Measurements from ENCODE around the gene ALDH2. TPM values are rescaled to one million over a fixed set of nuclear protein-coding genes. Genes with fewer than 3 reads are reported as not detected.
A peak's percentile ranks its signal among the peaks of the same experiment; 100 is the strongest.

The ALDH2 gene
- total RNA-seq, 1 donor from 2014 or later: 59.5 TPM

DNA sequence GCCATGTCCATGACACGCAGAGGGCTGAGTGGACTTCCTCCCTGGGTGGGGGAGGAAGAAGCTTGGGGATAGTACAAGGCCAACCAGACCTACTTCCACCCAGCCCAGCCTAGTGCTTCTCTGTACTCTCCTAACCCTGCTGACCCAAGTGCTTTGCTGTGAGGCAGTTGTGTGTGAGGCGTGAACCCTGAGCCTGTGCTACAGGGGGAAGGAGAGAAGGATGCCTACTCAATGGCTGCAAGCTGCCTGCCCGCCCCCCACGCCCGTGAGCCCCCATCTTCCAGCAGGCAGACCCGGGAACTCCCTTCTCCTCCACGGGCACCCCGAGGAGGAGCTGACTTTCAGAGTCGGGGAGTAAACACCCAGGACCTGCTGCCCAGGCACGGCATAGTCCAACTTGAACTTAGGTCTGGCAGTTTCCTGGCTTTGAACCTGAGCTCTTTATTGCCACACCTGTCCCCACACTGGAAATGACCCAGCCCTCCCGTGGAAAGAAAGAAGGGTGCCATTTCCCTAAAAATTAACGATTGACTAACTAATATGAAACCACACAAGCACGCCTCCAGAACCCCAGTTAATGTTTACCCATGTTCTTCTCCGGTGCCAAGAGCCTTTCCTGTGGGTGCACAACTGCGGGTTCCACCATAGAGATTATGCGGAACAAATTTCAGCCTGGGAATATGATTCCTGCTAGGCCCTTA lies 10.8 kb downstream of the ALDH2 start:
- Mint-ChIP-seq H3K27ac (peak overlapping the region; percentile 16), H3K9me3 (peaks cover 6% of the 10 kb centered on the region)

GRCh38 chr12:111780166-111780565 lies 13.4 kb downstream of the ALDH2 start:
- H3K9me3 Mint-ChIP-seq: peaks cover 6% of the 10 kb centered on the region
- no peak overlapping the region for H3K4me3 Mint-ChIP-seq
- peaks cover 12% of the 10 kb centered on the region for H3K4me1 Mint-ChIP-seq (ENCODE audit: unreplicated experiment)
- H3K27ac Mint-ChIP-seq: peak overlapping the region; percentile 30
- TF ChIP-seq, protein P1, sequence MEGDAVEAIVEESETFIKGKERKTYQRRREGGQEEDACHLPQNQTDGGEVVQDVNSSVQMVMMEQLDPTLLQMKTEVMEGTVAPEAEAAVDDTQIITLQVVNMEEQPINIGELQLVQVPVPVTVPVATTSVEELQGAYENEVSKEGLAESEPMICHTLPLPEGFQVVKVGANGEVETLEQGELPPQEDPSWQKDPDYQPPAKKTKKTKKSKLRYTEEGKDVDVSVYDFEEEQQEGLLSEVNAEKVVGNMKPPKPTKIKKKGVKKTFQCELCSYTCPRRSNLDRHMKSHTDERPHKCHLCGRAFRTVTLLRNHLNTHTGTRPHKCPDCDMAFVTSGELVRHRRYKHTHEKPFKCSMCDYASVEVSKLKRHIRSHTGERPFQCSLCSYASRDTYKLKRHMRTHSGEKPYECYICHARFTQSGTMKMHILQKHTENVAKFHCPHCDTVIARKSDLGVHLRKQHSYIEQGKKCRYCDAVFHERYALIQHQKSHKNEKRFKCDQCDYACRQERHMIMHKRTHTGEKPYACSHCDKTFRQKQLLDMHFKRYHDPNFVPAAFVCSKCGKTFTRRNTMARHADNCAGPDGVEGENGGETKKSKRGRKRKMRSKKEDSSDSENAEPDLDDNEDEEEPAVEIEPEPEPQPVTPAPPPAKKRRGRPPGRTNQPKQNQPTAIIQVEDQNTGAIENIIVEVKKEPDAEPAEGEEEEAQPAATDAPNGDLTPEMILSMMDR (conservative IDR thresholded peaks at IDR 0.05): no peak
- H3K36me3 Mint-ChIP-seq: peaks cover 12% of the 10 kb centered on the region
- no peak for DNase-seq (ENCODE audit: extremely low spot score, unreplicated experiment)
- no peaks in the 10 kb centered on the region for H3K27me3 Mint-ChIP-seq

More for the DNA sequence above, 10.8 kb downstream of the ALDH2 start:
- TF ChIP-seq, protein P1 (conservative IDR thresholded peaks at IDR 0.05): no peak
- no peak for DNase-seq (ENCODE audit: extremely low spot score, unreplicated experiment)
- H3K36me3 Mint-ChIP-seq: peaks cover 9% of the 10 kb centered on the region
- no peaks in the 10 kb centered on the region for H3K27me3 Mint-ChIP-seq
- H3K4me3 Mint-ChIP-seq: no peak overlapping the region
- peaks cover 28% of the 10 kb centered on the region for H3K4me1 Mint-ChIP-seq (ENCODE audit: unreplicated experiment)

DNA sequence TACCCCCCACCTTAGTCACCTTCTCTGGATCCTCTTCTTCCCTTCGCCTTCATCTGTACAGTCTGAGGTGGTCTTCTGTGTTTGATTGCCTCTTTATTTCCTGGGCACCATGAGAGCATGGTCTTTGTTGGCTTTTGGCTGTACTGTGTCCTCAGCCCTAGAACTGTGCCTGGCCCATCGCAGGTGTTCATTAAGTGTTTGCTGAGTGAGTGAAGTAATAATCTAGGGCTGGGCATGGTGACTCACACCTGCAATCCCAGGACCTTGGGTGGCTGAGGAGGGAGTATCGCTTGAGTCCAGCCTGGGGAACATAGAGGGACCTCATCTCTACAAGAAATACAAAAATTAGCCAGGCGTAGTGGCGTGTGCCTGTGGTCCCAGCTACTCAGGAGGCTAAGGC lies 13.9 kb downstream of the ALDH2 start:
- Mint-ChIP-seq H3K4me3 (no peak overlapping the region), H3K9me3 (peaks cover 6% of the 10 kb centered on the region), H3K27ac (peak overlapping the region; percentile 30), H3K36me3 (peaks cover 13% of the 10 kb centered on the region), H3K27me3 (no peaks in the 10 kb centered on the region), H3K4me1 (ENCODE audit: unreplicated experiment) (peaks cover 7% of the 10 kb centered on the region)
- TF ChIP-seq, protein P1 (conservative IDR thresholded peaks at IDR 0.05): no peak
- DNase-seq (ENCODE audit: extremely low spot score, unreplicated experiment): no peak

- no peaks in the 10 kb centered on the region for H3K27me3 Mint-ChIP-seq
- TF ChIP-seq, protein P1 (conservative IDR thresholded peaks at IDR 0.05): no peak
- peaks cover 13% of the 10 kb centered on the region for H3K36me3 Mint-ChIP-seq
- H3K9me3 Mint-ChIP-seq: peaks cover 6% of the 10 kb centered on the region
- DNase-seq (ENCODE audit: extremely low spot score, unreplicated experiment): no peak
- H3K27ac Mint-ChIP-seq: no peak overlapping the region
- H3K4me3 Mint-ChIP-seq: no peak overlapping the region
- peaks cover 2% of the 10 kb centered on the region for H3K4me1 Mint-ChIP-seq (ENCODE audit: unreplicated experiment)
These were observed 14.4 kb downstream of the ALDH2 start for GRCh38 chr12:111781085-111781658.

DNA sequence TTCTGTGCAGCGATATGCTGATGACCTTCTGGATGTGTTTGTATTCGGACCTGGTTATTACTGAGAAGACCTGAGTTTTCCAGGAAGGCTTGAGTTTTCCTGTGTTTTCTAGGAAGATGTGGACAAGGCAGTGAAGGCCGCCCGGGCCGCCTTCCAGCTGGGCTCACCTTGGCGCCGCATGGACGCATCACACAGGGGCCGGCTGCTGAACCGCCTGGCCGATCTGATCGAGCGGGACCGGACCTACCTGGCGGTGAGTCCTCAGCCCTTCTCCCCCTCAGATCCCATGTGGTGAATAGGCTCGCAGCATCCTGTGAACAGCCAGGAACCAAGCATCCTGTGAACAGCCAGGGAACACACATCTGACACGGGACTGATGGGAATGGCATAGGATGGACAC lies 16.3 kb downstream of the ALDH2 start:
- no peak for DNase-seq (ENCODE audit: extremely low spot score, unreplicated experiment)
- no peak overlapping the region for H3K4me3 Mint-ChIP-seq
- H3K4me1 Mint-ChIP-seq (ENCODE audit: unreplicated experiment): no peaks in the 10 kb centered on the region
- TF ChIP-seq, protein P1 (conservative IDR thresholded peaks at IDR 0.05): no peak
- H3K27me3 Mint-ChIP-seq: no peaks in the 10 kb centered on the region
- H3K9me3 Mint-ChIP-seq: peaks cover 6% of the 10 kb centered on the region
- H3K27ac Mint-ChIP-seq: no peak overlapping the region
- peaks cover 13% of the 10 kb centered on the region for H3K36me3 Mint-ChIP-seq

Data from type B pancreatic cell (in vitro differentiated cells).